HG03025 (cell line): ENCODE results near the gene TLR9.

ENCODE experiments used
- ATAC-seq: cut with Tn5 transposase; IDR thresholded peaks from one replicate; pipeline ENCODE4 v1.9.1; 2021; ENCODE audit warnings: mild to moderate bottlenecking, moderate library complexity; ENCODE audit not compliant: unreplicated experiment, low FRiP score

TLR9 gene

DNA sequence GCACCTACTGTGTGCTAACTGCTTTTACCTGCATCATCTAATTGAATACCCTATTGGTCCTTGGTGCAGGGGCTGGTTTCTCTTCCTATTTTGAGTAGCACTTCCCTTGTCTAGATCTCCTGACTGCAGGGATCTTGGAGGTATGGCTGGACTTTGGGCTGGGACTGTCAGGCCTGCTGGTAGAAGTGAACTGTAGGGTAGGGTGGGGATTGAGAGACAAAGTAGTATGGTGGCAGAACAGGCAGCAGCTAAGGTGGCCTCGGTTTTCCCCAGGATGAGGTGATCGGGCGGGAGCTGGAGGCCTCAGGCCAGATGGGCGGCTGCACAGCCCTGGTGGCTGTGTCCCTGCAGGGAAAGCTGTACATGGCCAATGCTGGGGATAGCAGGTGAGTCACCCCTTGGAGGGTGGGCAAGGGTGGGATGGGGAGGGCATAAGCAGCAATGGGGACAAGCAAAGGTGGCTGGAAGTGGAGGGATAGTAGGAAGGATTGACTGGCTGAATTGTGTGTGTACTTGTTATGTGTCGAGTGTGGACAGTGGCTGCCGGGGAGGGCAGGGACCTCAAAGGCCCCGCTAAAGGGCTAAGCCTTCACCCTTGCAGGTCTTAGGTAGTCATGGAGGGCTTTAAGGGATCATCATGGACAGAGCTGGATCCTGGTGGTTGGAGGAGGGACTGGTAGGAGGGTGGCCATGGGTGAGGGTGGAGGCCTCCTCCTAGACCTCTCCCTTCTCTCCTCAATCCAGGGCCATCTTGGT, 22.1 kb upstream of the TLR9 start:
- no peak for ATAC-seq

- no peak for ATAC-seq
These were observed 21.4 kb upstream of the TLR9 start for GRCh38 chr3:52246728-52247408.

DNA sequence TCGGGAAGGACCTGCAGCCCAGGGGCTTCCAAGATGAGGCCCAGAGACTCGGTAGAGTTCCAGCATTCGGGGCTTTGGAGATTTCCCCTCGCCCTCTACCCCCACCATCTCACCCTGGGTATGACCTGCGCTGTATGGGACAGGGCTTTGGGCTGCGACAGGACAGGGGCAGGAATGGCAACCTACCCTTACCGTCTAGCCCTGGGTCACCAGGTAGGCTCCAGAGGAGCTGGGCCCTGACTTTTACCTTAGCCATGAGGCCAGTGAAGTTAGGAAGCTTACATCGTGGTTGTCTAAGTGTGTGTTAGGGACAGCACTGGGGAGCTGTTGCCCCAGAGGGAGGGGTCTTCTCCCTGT, 20.8 kb upstream of the TLR9 start:
- no peak for ATAC-seq

DNA sequence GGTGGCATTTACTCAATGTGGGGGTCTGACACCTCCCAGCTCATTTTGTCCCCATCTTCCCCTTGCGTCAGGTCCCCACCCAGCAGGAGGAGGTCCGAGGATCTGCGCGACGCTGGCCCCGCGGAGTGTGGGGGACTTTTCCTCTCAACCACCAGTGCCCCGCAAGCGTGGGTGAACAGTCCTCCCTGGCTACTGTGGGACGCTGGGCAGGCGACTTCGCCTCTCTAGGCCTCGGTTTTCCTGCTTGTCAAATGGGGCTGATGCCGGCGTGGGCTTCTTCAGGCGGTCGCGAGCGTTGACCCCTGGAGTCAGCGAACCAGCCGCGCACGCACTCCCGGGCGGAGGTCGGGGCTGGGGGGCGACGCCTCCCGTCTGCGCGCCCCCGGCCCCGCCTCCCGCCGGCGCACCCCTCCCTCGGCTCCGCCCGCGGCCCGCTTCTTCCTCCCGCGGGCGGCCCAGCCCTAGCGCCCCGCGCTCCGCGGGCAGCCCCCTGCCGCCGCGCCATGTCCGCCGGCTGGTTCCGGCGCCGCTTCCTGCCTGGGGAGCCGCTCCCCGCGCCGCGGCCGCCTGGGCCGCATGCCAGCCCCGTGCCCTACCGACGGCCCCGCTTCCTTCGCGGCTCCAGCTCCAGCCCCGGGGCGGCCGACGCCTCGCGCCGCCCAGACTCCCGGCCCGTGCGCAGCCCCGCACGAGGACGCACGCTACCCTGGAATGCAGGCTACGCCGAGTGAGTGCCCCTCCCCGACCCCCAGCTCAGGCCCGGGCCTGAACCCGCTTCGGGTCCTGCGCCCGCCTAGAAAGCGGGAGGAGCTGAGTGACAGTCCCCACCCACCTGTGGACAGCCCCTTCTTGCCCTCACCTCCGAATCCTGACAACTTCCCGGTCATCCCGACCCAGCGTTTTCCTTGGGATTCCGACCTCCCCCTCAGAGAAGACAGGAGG, 20.1 kb upstream of the TLR9 start, which contains the start of gene PPM1M:
Gene PPM1M, plus strand, starts transcription at position 438 of the 942 bp plus-strand sequence. Its CDS starts 66 bp downstream, at position 504.
- no peak for ATAC-seq

- ATAC-seq = no peak
These were observed 18.6 kb upstream of the TLR9 start for GRCh38 chr3:52243791-52244628.

DNA sequence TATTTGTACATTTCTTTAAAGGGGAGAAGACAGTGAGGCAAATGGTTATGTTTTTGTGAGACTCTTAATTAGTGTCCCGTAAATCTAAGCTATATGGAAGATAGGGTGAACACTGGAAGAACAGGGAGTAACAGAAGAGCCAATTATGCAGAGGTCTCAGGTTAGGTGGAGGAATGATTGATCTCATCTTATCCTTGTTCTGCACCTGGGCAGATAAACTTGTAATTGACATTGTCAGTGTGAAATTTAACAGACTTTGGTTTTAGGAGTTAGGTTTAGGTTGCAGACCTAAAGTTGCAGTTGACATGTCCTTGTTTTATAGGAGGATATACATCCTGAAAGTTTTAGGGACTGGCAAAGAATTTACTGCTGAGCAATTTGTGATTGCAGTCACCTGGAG, 16.6 kb upstream of the TLR9 start:
- ATAC-seq = no peak

DNA sequence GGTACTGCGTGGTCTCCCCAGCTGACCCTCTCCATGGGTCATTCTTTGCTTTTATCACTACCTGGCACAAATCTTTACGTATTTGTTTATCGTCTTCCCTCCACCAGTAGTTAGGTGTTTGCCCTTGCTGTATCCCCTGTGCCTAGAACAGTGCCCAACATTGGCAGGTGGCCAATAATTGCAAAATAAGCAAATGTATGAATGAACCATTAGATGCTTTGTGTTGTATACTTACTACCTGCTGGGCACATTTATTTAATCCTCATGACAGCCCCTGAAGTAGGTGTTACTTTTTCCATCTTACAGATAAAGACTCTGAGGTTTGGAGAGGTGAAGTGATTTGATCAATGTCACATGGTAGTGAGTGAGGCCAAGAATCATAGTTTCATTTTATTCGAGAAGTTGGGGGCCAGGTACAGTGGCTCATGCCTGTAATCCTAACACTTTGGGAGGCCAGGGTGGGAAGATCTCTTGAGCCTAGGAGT, 15.5 kb upstream of the TLR9 start:
- ATAC-seq = no peak

- no peak for ATAC-seq
These were observed 14.8 kb upstream of the TLR9 start for GRCh38 chr3:52240059-52240885.

GRCh38 chr3:52238761-52239701, 13.6 kb upstream of the TLR9 start, which contains the start of gene TWF2:
Gene TWF2 (minus strand): TSS chr3:52239158. CDS start chr3:52239016, 142 bp downstream.
- peak; percentile 53 for ATAC-seq

GRCh38 chr3:52238193-52238760, 12.8 kb upstream of the TLR9 start:
- no peak for ATAC-seq

DNA sequence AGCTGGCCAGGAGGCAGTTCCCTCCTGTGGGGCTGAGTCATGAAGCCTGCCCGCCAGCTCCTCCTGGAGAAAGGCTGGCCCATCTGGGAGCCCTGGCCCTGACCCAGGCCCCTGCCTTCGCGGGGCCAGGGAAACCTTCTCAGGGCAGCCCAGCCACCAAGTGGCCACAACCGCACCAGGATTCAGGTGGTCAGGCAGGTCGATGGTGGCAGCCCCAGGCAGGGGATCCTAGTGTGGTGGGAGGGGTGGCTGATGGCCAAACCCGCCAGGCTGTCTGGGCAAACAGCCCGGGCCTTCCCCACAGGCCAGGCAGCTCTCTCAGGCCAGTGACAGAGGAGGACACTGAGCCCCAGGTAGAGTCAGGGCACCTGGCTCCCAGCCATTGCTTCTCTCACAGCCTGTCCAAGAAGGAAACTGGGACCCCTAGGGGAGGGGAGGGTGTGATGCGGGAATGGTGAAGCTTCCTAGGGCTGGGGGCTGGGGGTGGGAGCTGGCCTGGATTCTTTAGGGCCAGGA, 12.3 kb upstream of the TLR9 start:
- no peak for ATAC-seq

- no peak for ATAC-seq
These were observed 11.7 kb upstream of the TLR9 start for GRCh38 chr3:52237006-52237656.

GRCh38 chr3:52236424-52236886, 11.0 kb upstream of the TLR9 start:
- ATAC-seq = no peak

DNA sequence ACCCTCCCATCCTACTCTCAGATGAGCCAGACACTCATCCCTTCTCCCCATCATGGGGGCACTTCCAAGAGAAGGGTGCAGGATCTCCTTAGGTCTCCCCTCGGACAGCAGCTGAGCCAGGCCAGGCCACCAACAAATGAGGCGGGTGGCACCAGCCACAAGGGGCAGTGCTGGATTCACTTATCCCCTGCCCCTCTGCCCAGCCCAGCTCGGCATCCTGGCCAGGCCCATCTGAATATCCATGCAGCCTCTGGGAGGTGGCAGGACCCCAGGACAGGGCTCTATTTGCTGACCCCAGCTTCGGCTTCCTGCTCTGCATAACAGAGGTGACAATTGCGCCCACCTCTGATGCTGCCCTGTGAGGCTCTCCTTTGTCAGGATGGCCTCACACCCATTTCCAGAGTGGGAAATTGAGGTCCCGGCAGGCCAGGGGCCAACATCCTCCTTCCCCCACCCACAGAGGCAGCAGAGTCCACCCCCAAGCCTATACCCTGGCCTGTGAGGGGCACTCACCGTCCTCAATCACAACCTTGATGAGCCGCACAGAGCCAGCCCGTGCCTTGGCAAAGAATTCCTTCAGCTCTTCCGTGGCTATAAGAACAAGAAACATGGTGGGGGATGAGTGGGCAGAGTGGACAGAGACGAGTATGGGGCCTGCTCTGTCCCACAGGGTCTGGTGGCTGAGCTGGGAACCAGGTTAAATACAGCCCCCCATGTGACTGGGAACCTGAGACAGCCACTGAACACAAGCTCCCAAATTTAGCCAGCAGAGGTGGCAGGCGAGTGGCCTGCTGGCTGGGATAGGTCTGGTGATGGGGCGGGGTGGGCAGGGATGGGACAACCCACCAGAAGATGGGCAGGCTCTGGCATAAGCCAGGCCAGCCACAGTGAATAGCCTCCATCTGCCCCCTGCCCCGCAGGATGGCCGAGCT, 9.3 kb upstream of the TLR9 start:
- no peak for ATAC-seq

GRCh38 chr3:52233968-52234367, 8.5 kb upstream of the TLR9 start:
- no peak for ATAC-seq

- ATAC-seq = no peak
These were observed 7.7 kb upstream of the TLR9 start for GRCh38 chr3:52233108-52233591.
